Measurements from ENCODE around the gene ATOH7.
"Not testable (repeated sequence)": the region's sequence is repeated elsewhere in the genome, so short reads cannot be mapped to it uniquely, and the experiment has no call there.

The ATOH7 gene

DNA sequence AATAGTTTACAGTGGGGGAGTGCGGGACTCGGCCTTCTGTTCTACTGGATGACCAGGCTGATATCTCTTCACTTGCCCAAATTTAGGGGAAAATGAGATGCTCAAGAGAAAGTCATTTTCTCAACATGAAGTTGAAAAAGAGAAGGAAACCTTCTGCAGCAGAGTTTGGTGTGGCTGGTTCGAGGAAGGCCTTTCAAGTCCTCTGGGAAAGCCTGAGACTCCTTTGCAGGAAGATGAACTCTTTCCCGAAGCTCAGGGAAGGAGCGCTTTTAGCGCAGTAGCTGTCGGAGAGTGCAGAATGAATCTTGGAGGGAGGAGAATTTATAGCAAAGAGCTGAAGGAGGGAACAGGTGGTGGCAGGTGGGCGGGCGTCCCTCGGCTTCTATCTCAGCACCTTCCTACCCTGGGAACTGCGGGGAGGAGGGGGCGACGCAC is at the start of gene ATOH7:
Gene ATOH7 (minus strand): TSS at position 297 of the 435 bp plus-strand sequence. CDS start 436 bp downstream, outside the sequence.
- no peaks in the 10 kb centered on the region for H3K36me3 ChIP-seq (ENCODE audit: control insufficient read depth, low read depth, low read length)
- peak within 1 kb of the TSS; percentile 51 for H3K9ac ChIP-seq (ENCODE audit: low read length)
- peaks cover 43% of the 10 kb centered on the region for H3K27me3 ChIP-seq (ENCODE audit: control insufficient read depth, insufficient read depth, low read length)
- peaks cover 7% of the 10 kb centered on the region for H3K4me1 ChIP-seq (ENCODE audit: control insufficient read depth, low read depth, low read length)
- peak within 1 kb of the TSS; percentile 73 for H3K4me3 ChIP-seq (ENCODE audit: low read length)
- no peaks in the 10 kb centered on the region for H3K9me3 ChIP-seq (ENCODE audit: control insufficient read depth, low read depth, low read length)
- H3K27ac ChIP-seq (ENCODE audit: low read length), result no peak within 1 kb of the TSS

DNA sequence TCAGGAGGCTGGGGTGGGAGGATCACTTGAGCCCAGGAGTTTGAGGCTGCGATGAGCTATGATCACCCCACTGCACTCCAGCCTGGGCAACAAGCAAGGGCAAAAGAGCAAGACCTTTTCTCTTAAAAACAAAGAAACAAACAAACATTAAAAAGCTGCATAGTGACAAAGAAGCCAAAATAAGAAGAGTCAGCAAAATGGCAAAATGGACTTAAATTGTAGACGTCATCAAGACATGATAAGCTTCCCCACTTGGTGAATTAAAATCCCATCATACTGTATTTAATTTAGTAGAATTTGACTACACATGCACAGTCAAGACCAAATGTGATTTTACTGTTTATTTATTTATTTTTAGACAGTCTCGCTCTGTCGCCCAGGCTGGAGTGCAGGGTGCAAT is 48.8 kb upstream of the ATOH7 start:
- Histone ChIP-seq H3K27me3 (ENCODE audit: control insufficient read depth, insufficient read depth, low read length) (no peaks in the 10 kb centered on the region), H3K4me3 (ENCODE audit: low read length) (no peak overlapping the region), H3K9me3 (ENCODE audit: control insufficient read depth, low read depth, low read length) (peaks cover 13% of the 10 kb centered on the region), H3K9ac (ENCODE audit: low read length) (no peak overlapping the region), H3K36me3 (ENCODE audit: control insufficient read depth, low read depth, low read length) (no peaks in the 10 kb centered on the region), H3K27ac (ENCODE audit: low read length) (no peak overlapping the region), H3K4me1 (ENCODE audit: control insufficient read depth, low read depth, low read length) (no peaks in the 10 kb centered on the region)

DNA sequence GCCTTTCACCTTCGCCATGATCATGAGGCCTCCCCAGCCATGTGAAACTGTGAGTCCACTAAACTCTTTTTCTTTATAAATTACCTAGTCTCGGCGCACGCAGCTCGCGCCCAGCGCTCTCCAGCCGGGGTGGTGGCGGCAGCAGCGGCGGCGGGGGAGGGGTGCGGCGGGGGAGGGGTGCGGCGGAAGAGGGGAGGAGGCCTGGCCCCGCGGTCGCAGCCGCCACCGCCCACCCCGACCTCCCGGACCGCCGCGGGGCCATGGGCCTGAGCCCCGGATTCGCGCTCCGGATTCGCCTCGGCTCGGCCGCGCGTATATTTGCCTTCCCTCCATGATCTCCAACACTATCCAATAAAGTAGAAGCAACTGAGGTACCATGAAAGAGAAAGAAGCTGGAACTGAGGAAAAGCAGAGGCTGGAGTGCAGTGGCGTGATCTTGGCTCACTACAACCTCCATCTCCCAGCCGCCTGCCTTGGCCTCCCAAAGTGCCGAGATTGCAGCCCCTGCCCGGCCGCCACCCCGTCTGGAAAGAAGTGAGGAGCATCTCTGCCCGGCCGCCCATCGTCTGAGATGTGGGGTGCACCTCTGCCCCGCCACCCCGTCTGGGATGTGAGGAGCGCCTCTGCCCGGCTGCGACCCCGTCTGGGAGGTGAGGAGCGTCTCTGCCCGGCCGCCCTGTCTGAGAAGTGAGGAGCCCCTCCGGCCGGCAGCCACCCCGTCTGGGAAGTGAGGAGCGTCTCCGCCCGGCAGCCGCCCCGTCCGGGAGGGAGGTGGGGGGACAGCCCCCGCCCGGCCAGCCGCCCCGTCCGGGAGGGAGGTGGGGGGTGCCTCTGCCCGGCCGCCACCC is 47.2 kb upstream of the ATOH7 start:
- not testable (repeated sequence) for H3K27ac ChIP-seq (ENCODE audit: low read length); H3K4me1 ChIP-seq (ENCODE audit: control insufficient read depth, low read depth, low read length); H3K27me3 ChIP-seq (ENCODE audit: control insufficient read depth, insufficient read depth, low read length); H3K36me3 ChIP-seq (ENCODE audit: control insufficient read depth, low read depth, low read length); H3K9ac ChIP-seq (ENCODE audit: low read length); H3K4me3 ChIP-seq (ENCODE audit: low read length)
- peaks cover 13% of the 10 kb centered on the region for H3K9me3 ChIP-seq (ENCODE audit: control insufficient read depth, low read depth, low read length)

DNA sequence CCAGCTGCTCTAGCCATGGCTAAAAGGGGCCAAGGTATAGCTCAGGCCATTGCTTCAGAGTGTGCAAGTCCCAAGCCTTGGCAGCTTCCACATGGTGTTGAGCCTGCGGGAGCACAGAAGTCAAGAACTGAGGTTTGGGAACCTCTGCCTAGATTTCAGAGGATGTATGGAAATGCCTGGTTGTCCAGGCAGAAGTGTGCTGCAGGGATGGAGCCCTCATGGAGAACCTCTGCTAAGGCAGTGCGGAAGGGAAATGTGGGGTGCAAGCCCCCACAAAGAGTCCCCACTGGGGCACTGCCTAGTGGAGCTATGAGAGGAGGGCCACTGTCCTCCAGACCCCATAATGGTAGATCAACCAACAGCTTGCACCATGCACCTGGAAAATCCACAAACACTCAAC is 45.9 kb upstream of the ATOH7 start:
- H3K4me3 ChIP-seq (ENCODE audit: low read length); H3K36me3 ChIP-seq (ENCODE audit: control insufficient read depth, low read depth, low read length); H3K4me1 ChIP-seq (ENCODE audit: control insufficient read depth, low read depth, low read length); H3K27me3 ChIP-seq (ENCODE audit: control insufficient read depth, insufficient read depth, low read length); H3K9ac ChIP-seq (ENCODE audit: low read length); H3K27ac ChIP-seq (ENCODE audit: low read length): not testable (repeated sequence)
- H3K9me3 ChIP-seq (ENCODE audit: control insufficient read depth, low read depth, low read length), result peaks cover 13% of the 10 kb centered on the region

DNA sequence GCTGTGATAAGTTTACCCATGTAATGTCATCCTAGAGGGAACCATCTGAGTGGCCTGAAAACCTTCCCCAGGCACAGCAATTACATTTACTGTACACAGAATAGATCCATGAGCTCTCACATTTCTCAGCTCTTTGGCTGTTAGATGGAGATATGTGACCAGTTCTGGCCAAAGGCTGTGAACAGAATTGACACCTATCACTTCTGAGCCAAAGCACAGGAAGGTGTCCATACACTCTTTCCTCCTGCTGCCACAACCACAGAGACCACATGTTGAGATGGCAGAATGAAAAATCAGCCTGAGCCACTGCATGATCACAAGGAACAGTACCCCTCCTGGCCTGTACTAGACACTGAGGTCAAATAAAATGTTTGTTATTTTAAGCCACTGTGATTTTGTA is 44.3 kb upstream of the ATOH7 start:
- H3K4me1 ChIP-seq (ENCODE audit: control insufficient read depth, low read depth, low read length), result peaks cover 3% of the 10 kb centered on the region
- no peak overlapping the region for H3K4me3 ChIP-seq (ENCODE audit: low read length)
- peaks cover 13% of the 10 kb centered on the region for H3K9me3 ChIP-seq (ENCODE audit: control insufficient read depth, low read depth, low read length)

DNA sequence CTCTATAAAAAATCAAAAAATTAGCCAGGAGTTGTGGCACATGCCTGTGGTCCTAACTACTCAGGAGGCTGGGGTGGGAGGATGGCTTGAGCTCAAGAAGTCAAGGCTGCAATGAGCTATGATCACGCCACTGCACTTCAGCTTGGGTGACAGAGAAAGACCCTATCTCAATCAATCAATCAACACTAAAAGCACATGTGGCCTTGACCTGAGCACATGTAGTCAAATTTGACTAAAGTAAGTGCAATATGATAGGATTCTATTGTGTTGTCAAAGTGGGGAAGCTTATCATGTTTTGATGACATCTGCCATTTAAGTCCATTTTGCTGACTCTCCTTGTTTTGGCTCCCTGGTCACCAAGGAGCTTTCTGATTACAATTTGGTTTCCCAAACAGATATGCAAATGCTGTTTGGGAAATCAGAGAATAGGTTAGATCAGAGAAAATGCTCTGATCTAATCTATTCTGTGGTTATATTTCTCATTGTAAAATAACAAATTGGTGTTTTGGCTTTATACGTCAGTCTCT is 43.8 kb upstream of the ATOH7 start:
- H3K27me3 ChIP-seq (ENCODE audit: control insufficient read depth, insufficient read depth, low read length), result peaks cover 5% of the 10 kb centered on the region
- H3K4me3 ChIP-seq (ENCODE audit: low read length), result no peak overlapping the region
- peaks cover 9% of the 10 kb centered on the region for H3K4me1 ChIP-seq (ENCODE audit: control insufficient read depth, low read depth, low read length)
- no peak overlapping the region for H3K27ac ChIP-seq (ENCODE audit: low read length)
- H3K36me3 ChIP-seq (ENCODE audit: control insufficient read depth, low read depth, low read length), result no peaks in the 10 kb centered on the region
- no peak overlapping the region for H3K9ac ChIP-seq (ENCODE audit: low read length)
- peaks cover 13% of the 10 kb centered on the region for H3K9me3 ChIP-seq (ENCODE audit: control insufficient read depth, low read depth, low read length)

More for the DNA sequence above, 44.3 kb upstream of the ATOH7 start:
- Histone ChIP-seq H3K36me3 (ENCODE audit: control insufficient read depth, low read depth, low read length) (no peaks in the 10 kb centered on the region), H3K27me3 (ENCODE audit: control insufficient read depth, insufficient read depth, low read length) (peaks cover 5% of the 10 kb centered on the region), H3K27ac (ENCODE audit: low read length) (no peak overlapping the region), H3K9ac (ENCODE audit: low read length) (no peak overlapping the region)

DNA sequence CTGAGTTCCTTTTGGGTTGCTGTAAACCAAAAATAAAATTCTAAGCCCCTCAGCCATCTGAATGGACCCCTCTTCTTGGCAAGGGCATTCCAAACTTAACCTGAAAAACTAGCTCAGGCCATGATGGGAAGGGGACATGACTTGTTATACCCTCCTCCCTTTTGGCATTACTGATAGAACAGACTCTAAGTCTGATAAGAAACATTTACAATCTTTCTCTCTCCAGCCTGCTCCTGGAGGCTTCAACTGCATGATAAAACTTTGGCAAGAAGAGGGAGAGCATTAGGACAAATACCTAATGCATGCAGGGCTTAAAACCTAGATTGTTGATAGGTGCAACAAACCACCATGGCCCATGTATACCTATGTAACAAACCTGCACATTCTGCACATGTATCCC is 40.9 kb upstream of the ATOH7 start:
- Histone ChIP-seq H3K27ac (ENCODE audit: low read length) (no peak overlapping the region), H3K9me3 (ENCODE audit: control insufficient read depth, low read depth, low read length) (peaks cover 7% of the 10 kb centered on the region), H3K9ac (ENCODE audit: low read length) (no peak overlapping the region), H3K4me1 (ENCODE audit: control insufficient read depth, low read depth, low read length) (peaks cover 9% of the 10 kb centered on the region), H3K36me3 (ENCODE audit: control insufficient read depth, low read depth, low read length) (no peaks in the 10 kb centered on the region), H3K27me3 (ENCODE audit: control insufficient read depth, insufficient read depth, low read length) (peaks cover 14% of the 10 kb centered on the region), H3K4me3 (ENCODE audit: low read length) (no peak overlapping the region)

DNA sequence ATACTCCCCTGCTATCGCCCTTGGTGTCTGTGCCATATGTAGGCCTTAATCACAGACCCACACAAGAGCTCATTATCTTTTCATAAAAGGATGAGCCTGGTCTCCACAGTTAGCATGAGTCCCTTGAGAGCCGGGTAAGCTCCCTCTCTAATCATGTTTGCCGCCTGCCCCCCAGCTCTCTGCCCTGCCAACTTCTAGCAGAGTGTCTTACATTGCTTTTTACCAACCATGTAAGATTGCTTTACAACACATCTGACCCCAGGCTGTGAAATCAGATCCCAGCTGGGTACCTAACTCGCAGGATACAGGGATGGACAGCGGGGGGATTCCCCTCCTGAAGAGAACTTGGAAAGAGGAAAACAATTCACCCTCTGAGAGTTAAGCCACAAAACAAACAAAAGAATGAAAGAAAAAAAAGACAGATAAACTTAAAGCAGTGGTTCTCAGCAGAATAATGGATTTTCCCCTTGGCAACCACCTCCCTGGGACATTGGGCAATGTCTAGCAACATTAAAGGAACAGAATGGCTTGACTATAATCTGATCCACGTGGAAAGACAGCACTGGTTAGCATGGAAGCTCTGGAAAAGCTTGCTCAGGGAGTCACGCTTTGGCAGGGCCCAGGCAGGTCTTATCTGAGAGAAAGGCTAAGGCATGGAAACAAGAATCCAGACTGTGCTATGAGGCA is 39.4 kb upstream of the ATOH7 start:
- H3K36me3 ChIP-seq (ENCODE audit: control insufficient read depth, low read depth, low read length), result no peaks in the 10 kb centered on the region
- no peak overlapping the region for H3K9ac ChIP-seq (ENCODE audit: low read length)
- peaks cover 14% of the 10 kb centered on the region for H3K27me3 ChIP-seq (ENCODE audit: control insufficient read depth, insufficient read depth, low read length)
- H3K9me3 ChIP-seq (ENCODE audit: control insufficient read depth, low read depth, low read length), result no peaks in the 10 kb centered on the region
- H3K4me1 ChIP-seq (ENCODE audit: control insufficient read depth, low read depth, low read length), result peaks cover 9% of the 10 kb centered on the region
- H3K4me3 ChIP-seq (ENCODE audit: low read length), result no peak overlapping the region
- no peak overlapping the region for H3K27ac ChIP-seq (ENCODE audit: low read length)

DNA sequence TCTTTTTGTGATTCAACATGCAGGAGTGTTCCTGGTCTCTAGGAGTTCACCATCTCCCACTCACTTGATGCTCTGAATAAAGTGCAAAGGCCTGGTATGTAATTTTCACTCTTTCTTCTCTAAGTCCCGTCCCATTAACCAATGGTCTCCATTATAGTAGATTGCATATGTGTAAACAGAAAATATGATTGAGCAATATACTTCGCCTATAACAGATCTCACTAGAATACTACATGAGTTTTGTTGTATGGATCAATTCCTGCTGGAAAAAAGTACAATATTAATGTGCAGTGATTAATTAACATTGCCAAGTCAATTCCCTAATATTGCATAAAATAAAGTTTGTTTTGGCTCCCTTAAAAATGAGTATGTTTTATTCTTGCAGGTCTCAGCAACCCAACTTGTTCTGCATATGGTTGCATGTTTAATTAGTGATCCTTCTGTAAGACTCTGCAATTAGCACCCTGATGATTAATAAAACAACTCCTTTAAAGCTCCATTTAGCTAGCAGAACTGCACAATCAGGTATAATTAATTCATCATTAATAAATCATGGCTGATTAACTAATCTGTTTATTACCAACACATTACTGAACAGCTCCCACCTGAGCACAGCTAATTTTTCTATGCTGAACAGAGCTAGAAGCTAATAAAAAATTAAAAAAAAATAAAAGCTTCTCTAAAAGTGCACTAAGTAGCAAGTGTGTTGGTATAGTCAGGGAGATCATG is 37.8 kb upstream of the ATOH7 start:
- peaks cover 9% of the 10 kb centered on the region for H3K4me1 ChIP-seq (ENCODE audit: control insufficient read depth, low read depth, low read length)

DNA sequence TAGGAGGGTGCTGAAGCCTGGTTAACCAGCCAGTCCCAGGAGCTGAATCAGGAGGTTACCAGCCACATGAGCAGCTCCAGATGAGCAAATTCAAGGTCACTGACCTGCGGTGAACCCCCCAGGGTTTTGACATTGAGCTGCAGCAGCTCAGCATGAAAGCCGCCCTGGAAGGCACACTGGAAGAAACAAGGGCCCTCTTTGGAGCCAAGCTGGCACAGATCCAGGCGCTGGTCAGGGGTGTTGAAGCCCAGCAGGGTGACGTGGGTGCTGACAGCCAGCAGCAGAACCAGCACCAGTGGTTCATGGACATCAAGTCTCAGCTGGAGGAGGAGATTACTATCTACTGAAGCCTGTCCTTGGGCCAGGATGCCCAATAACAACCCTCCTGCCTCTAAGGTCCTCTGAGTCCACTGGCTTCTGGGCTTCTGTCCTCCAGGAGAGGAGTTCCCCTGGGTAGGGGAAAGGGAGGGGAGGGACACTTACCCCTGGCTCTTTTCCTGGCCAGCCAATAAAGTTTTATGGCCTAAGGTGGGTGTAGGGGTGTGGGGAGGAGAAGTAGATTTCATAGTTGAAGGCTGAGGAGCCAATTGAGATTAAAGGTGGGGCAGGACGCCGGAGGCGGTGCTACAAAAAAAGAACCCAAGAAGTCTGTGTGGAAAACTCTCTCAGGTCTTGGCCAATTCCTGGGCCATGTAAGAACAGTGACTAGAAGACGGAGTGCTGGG is 29.4 kb upstream of the ATOH7 start:
- H3K4me1 ChIP-seq (ENCODE audit: control insufficient read depth, low read depth, low read length), result no peaks in the 10 kb centered on the region
- no peaks in the 10 kb centered on the region for H3K36me3 ChIP-seq (ENCODE audit: control insufficient read depth, low read depth, low read length)
- H3K27me3 ChIP-seq (ENCODE audit: control insufficient read depth, insufficient read depth, low read length), result no peaks in the 10 kb centered on the region
- no peak overlapping the region for H3K27ac ChIP-seq (ENCODE audit: low read length)
- no peak overlapping the region for H3K9ac ChIP-seq (ENCODE audit: low read length)
- no peaks in the 10 kb centered on the region for H3K9me3 ChIP-seq (ENCODE audit: control insufficient read depth, low read depth, low read length)
- no peak overlapping the region for H3K4me3 ChIP-seq (ENCODE audit: low read length)

More for the DNA sequence above, 37.8 kb upstream of the ATOH7 start:
- no peak overlapping the region for H3K9ac ChIP-seq (ENCODE audit: low read length)
- H3K9me3 ChIP-seq (ENCODE audit: control insufficient read depth, low read depth, low read length), result no peaks in the 10 kb centered on the region
- no peak overlapping the region for H3K27ac ChIP-seq (ENCODE audit: low read length)
- H3K36me3 ChIP-seq (ENCODE audit: control insufficient read depth, low read depth, low read length), result no peaks in the 10 kb centered on the region
- peaks cover 14% of the 10 kb centered on the region for H3K27me3 ChIP-seq (ENCODE audit: control insufficient read depth, insufficient read depth, low read length)
- H3K4me3 ChIP-seq (ENCODE audit: low read length), result no peak overlapping the region

DNA sequence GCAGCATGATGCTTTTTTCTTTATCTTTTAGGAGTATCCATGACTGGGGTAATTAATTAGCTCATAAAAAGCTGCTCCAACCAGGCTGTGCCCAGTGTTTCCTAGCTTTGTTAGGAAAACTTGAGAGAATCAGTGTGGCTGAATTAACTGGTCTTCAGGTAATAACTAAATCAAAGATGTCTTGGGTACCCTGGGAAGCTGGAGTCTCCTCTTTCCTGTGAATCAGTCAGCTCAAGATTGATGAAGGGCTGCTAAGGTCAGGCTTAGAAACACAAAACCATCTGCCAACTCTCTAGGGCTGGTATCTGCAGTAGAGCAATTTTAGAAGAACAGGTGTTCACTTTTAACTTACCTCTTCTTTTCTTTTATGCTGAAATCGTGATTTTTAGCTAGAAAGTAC is 21.4 kb upstream of the ATOH7 start:
- Histone ChIP-seq H3K9ac (ENCODE audit: low read length) (no peak overlapping the region), H3K9me3 (ENCODE audit: control insufficient read depth, low read depth, low read length) (no peaks in the 10 kb centered on the region), H3K36me3 (ENCODE audit: control insufficient read depth, low read depth, low read length) (no peaks in the 10 kb centered on the region), H3K27ac (ENCODE audit: low read length) (no peak overlapping the region), H3K4me3 (ENCODE audit: low read length) (no peak overlapping the region), H3K4me1 (ENCODE audit: control insufficient read depth, low read depth, low read length) (peaks cover 11% of the 10 kb centered on the region), H3K27me3 (ENCODE audit: control insufficient read depth, insufficient read depth, low read length) (peaks cover 35% of the 10 kb centered on the region)
